ENCODE data around the gene SLC4A1. TPM values are rescaled to one million over a fixed set of nuclear protein-coding genes. Genes with fewer than 3 reads are reported as not detected.

SLC4A1 gene
- total RNA-seq, 5 donors from 2014 or later (not counting 1 experiment from before 2014, with no cell fraction given), result not detected

DNA sequence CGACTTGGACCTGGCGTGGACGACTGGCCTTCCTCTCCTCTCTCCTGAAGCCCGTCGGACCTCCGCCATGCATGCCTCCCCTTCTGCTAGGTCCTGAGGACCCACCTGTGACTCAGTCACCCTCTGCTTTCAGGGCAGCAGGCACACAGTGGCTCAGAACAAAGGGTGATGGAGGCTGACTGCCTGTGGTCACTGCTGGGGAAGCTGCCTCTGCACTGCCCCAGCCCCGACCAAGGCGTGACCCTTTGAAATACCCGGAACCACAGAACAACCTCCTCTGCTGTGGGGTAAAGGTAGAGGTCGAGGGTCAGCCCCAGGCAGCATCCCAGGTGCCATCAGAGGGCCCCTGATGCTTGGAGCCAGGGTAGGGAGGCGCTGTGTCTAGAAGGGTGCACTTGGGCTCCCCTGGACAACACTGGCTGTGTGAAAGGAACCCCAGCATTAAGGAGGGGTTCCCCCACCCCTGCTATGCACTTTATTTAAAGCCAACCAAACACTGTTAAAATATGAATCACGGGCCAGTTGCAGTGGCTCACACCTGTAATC lies 12.5 kb upstream of the SLC4A1 start:
- Mint-ChIP-seq H3K36me3 (no peaks in the 10 kb centered on the region), H3K27ac (peak overlapping the region in 1 of 2 donors; percentile 24), H3K4me1 (peaks cover 9 to 13% (median 12%) of the 10 kb centered on the region in 3 donors), H3K4me3 (no peak overlapping the region), H3K27me3 (no peaks in the 10 kb centered on the region), H3K9me3 (no peaks in the 10 kb centered on the region)
- WGBS (ENCODE audit: insufficient coverage), result 90% methylated on average over 9 of the region's 12 CpGs
- CTCF ChIA-PET, result no interaction called here
- no peaks in the 10 kb centered on the region for H3K9me3 ChIP-seq
- DNase-seq (no peak), ATAC-seq (replicated peaks in 1 of 4) (no peak)
- H3K36me3 ChIP-seq (ENCODE audit: control insufficient read depth in 2 of 2, extremely low read depth in 1 of 2, insufficient read depth in 1 of 2, low read length in 1 of 2), result no peaks in the 10 kb centered on the region
- no peak overlapping the region for H3K27ac ChIP-seq (ENCODE audit: low read length)
- H3K4me1 ChIP-seq (ENCODE audit: control insufficient read depth in 1 of 2, extremely low read depth in 1 of 2, insufficient read depth in 2 of 2, low read length in 2 of 2), result peaks cover 0 to 9% of the 10 kb centered on the region in 2 experiments
- H3K27me3 ChIP-seq (replicated peaks in 1 of 2; ENCODE audit: control insufficient read depth in 2 of 2, extremely low read depth in 1 of 2, insufficient read depth in 2 of 2, low read length in 1 of 2), result peaks cover 0 to 27% of the 10 kb centered on the region in 2 experiments
- no peak overlapping the region for H3K4me3 ChIP-seq (ENCODE audit: control insufficient read depth in 1 of 2, extremely low read depth in 1 of 2, low read length in 1 of 2)
- POLR2A ChIA-PET, result no interaction called here

DNA sequence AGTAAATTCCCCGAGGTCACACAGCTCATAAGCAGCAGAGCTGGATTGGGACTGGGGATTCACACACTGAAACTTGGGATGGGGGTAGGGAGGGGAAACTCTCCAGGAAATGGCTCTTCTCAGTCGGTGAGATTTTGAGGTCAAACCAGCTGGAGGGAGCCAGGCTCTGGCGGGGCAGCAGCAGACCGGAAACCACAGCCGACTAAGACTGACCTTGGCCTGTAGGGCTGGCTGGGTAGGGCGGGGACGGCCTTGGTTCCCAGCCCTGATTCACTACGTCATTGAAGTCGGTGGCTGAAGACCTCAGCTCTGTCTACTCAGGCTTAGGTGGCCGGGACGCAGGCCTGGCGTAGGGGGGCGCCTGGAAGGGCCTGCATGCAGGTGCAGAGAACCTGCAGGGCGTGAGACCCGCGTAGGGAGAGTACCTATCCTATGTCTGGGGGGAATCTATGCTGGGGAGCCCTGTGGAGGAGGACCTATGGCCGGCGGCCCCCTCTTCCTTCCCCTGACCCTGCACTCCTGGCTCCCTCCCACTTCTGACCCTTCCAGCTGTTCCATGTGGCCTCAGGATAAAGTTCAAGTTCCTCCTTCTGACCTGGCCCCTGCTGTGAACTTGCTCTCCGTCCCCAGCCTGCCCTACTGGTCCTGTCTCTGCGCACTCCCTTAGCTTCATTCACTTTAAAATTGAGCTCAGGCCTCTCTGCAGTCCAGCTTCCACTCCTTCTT lies 11.9 kb upstream of the SLC4A1 start:
- H3K9me3 Mint-ChIP-seq, result no peaks in the 10 kb centered on the region
- H3K36me3 Mint-ChIP-seq, result no peaks in the 10 kb centered on the region
- H3K27ac Mint-ChIP-seq, result peak overlapping the region in 1 of 2 donors; percentile 24
- WGBS (ENCODE audit: insufficient coverage), result 26% methylated on average over 17 of the region's 20 CpGs
- no peaks in the 10 kb centered on the region for H3K36me3 ChIP-seq (ENCODE audit: control insufficient read depth in 2 of 2, extremely low read depth in 1 of 2, insufficient read depth in 1 of 2, low read length in 1 of 2)
- ChIA-PET CTCF (no interaction called here), POLR2A (no interaction called here)
- no peak overlapping the region for H3K4me3 Mint-ChIP-seq
- peaks cover 0 to 9% of the 10 kb centered on the region in 2 experiments for H3K4me1 ChIP-seq (ENCODE audit: control insufficient read depth in 1 of 2, extremely low read depth in 1 of 2, insufficient read depth in 2 of 2, low read length in 2 of 2)
- peak in 13 of 35 experiments; percentile 3 to 53 (median 16) for DNase-seq
- no peak overlapping the region for H3K27ac ChIP-seq (ENCODE audit: low read length)
- peaks cover 9 to 13% (median 12%) of the 10 kb centered on the region in 3 donors for H3K4me1 Mint-ChIP-seq
- H3K4me3 ChIP-seq (ENCODE audit: control insufficient read depth in 1 of 2, extremely low read depth in 1 of 2, low read length in 1 of 2), result no peak overlapping the region
- H3K27me3 Mint-ChIP-seq, result peaks cover 0 to 4% of the 10 kb centered on the region in 2 donors
- peaks cover 0 to 31% of the 10 kb centered on the region in 2 experiments for H3K27me3 ChIP-seq (replicated peaks in 1 of 2; ENCODE audit: control insufficient read depth in 2 of 2, extremely low read depth in 1 of 2, insufficient read depth in 2 of 2, low read length in 1 of 2)
- ATAC-seq (replicated peaks in 1 of 4), result peak in 2 of 4 experiments; percentile 18 to 23
- H3K9me3 ChIP-seq, result no peaks in the 10 kb centered on the region

DNA sequence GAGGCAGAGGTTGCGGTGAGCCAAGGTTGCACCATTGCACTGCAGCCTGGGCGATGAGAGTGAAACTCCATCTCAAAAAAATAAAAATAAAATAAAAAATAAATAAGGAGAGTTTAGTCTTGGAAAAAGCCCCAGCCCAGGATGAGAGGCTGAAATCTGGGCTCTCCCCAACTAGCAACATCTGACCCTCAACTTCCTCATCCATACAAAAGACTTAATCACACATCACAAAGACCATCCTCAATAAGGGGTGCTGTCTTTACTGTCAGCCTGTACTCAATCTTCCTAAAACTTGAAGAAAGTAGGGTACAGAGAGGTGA lies 11.4 kb upstream of the SLC4A1 start:
- Histone ChIP-seq H3K9me3 (no peaks in the 10 kb centered on the region), H3K27ac (ENCODE audit: low read length) (no peak overlapping the region), H3K4me1 (ENCODE audit: control insufficient read depth in 1 of 2, extremely low read depth in 1 of 2, insufficient read depth in 2 of 2, low read length in 2 of 2) (peaks cover 0 to 9% of the 10 kb centered on the region in 2 experiments), H3K27me3 (replicated peaks in 1 of 2; ENCODE audit: control insufficient read depth in 2 of 2, extremely low read depth in 1 of 2, insufficient read depth in 2 of 2, low read length in 1 of 2) (peaks cover 0 to 31% of the 10 kb centered on the region in 2 experiments), H3K36me3 (ENCODE audit: control insufficient read depth in 2 of 2, extremely low read depth in 1 of 2, insufficient read depth in 1 of 2, low read length in 1 of 2) (no peaks in the 10 kb centered on the region), H3K4me3 (ENCODE audit: control insufficient read depth in 1 of 2, extremely low read depth in 1 of 2, low read length in 1 of 2) (no peak overlapping the region)
- Mint-ChIP-seq H3K27me3 (peaks cover 0 to 4% of the 10 kb centered on the region in 2 donors), H3K27ac (no peak overlapping the region), H3K4me3 (no peak overlapping the region), H3K9me3 (no peaks in the 10 kb centered on the region), H3K36me3 (no peaks in the 10 kb centered on the region), H3K4me1 (peaks cover 9 to 13% (median 12%) of the 10 kb centered on the region in 3 donors)
- CTCF ChIA-PET, result no interaction called here
- POLR2A ChIA-PET, result no interaction called here
- ATAC-seq (replicated peaks in 1 of 4) (no peak), DNase-seq (no peak)
- WGBS (ENCODE audit: insufficient coverage), result no CpG with 5 or more reads among the region's 2 CpGs

GRCh38 chr17:44277976-44278375 lies 10.0 kb upstream of the SLC4A1 start:
- Histone ChIP-seq H3K9me3 (no peaks in the 10 kb centered on the region), H3K27me3 (replicated peaks in 1 of 2; ENCODE audit: control insufficient read depth in 2 of 2, extremely low read depth in 1 of 2, insufficient read depth in 2 of 2, low read length in 1 of 2) (peaks cover 0 to 32% of the 10 kb centered on the region in 2 experiments), H3K27ac (ENCODE audit: low read length) (no peak overlapping the region), H3K36me3 (ENCODE audit: control insufficient read depth in 2 of 2, extremely low read depth in 1 of 2, insufficient read depth in 1 of 2, low read length in 1 of 2) (no peaks in the 10 kb centered on the region), H3K4me3 (ENCODE audit: control insufficient read depth in 1 of 2, extremely low read depth in 1 of 2, low read length in 1 of 2) (no peak overlapping the region), H3K4me1 (ENCODE audit: control insufficient read depth in 1 of 2, extremely low read depth in 1 of 2, insufficient read depth in 2 of 2, low read length in 2 of 2) (peaks cover 0 to 9% of the 10 kb centered on the region in 2 experiments)
- no peaks in the 10 kb centered on the region for H3K36me3 Mint-ChIP-seq
- DNase-seq (no peak), ATAC-seq (replicated peaks in 1 of 4) (no peak)
- H3K27me3 Mint-ChIP-seq, result peaks cover 4% of the 10 kb centered on the region in 2 donors
- no peak overlapping the region for H3K27ac Mint-ChIP-seq
- ChIA-PET CTCF (interaction anchor here in 1 of 2 donors (0.6 kb wide), 1 partner anchor 18 kb away, joined by 5 read pairs; no protein-coding TSS in a partner anchor), POLR2A (no interaction called here)
- no peak overlapping the region for H3K4me3 Mint-ChIP-seq
- peaks cover 9 to 13% (median 12%) of the 10 kb centered on the region in 3 donors for H3K4me1 Mint-ChIP-seq
- no peaks in the 10 kb centered on the region for H3K9me3 Mint-ChIP-seq
- WGBS (ENCODE audit: insufficient coverage), result 88% methylated on average over 3 of the region's 4 CpGs

GRCh38 chr17:44273607-44274006 lies 5.7 kb upstream of the SLC4A1 start:
- DNase-seq (no peak), ATAC-seq (replicated peaks in 1 of 4) (no peak)
- H3K4me3 Mint-ChIP-seq, result no peak overlapping the region
- H3K9me3 Mint-ChIP-seq, result no peaks in the 10 kb centered on the region
- POLR2A ChIA-PET, result no interaction called here
- 70% methylated on average over 1 of the region's 5 CpGs for WGBS (ENCODE audit: insufficient coverage)
- no peak overlapping the region for H3K27ac ChIP-seq (ENCODE audit: low read length)
- H3K4me3 ChIP-seq (ENCODE audit: control insufficient read depth in 1 of 2, extremely low read depth in 1 of 2, low read length in 1 of 2), result no peak overlapping the region
- peaks cover 0 to 18% of the 10 kb centered on the region in 2 experiments for H3K27me3 ChIP-seq (replicated peaks in 1 of 2; ENCODE audit: control insufficient read depth in 2 of 2, extremely low read depth in 1 of 2, insufficient read depth in 2 of 2, low read length in 1 of 2)
- H3K9me3 ChIP-seq, result no peaks in the 10 kb centered on the region
- H3K27ac Mint-ChIP-seq, result no peak overlapping the region
- H3K4me1 ChIP-seq (ENCODE audit: control insufficient read depth in 1 of 2, extremely low read depth in 1 of 2, insufficient read depth in 2 of 2, low read length in 2 of 2), result no peaks in the 10 kb centered on the region
- CTCF ChIA-PET, result no interaction called here
- no peaks in the 10 kb centered on the region for H3K36me3 ChIP-seq (ENCODE audit: control insufficient read depth in 2 of 2, extremely low read depth in 1 of 2, insufficient read depth in 1 of 2, low read length in 1 of 2)
- H3K27me3 Mint-ChIP-seq, result peaks cover 7 to 9% of the 10 kb centered on the region in 2 donors
- H3K4me1 Mint-ChIP-seq, result no peaks in the 10 kb centered on the region
- H3K36me3 Mint-ChIP-seq, result no peaks in the 10 kb centered on the region

- no peak for DNase-seq
- ATAC-seq (replicated peaks in 1 of 4), result no peak
- H3K27me3 Mint-ChIP-seq, result peaks cover 7 to 9% of the 10 kb centered on the region in 2 donors
Measured at GRCh38 chr17:44272954-44273353, 5.0 kb upstream of the SLC4A1 start.

More at GRCh38 chr17:44272954-44273353, 5.0 kb upstream of the SLC4A1 start:
- no peaks in the 10 kb centered on the region for H3K4me1 ChIP-seq (ENCODE audit: control insufficient read depth in 1 of 2, extremely low read depth in 1 of 2, insufficient read depth in 2 of 2, low read length in 2 of 2)
- Mint-ChIP-seq H3K9me3 (no peaks in the 10 kb centered on the region), H3K4me3 (no peak overlapping the region), H3K36me3 (no peaks in the 10 kb centered on the region), H3K27ac (no peak overlapping the region), H3K4me1 (no peaks in the 10 kb centered on the region)
- no peak overlapping the region for H3K27ac ChIP-seq (ENCODE audit: low read length)
- no peaks in the 10 kb centered on the region for H3K36me3 ChIP-seq (ENCODE audit: control insufficient read depth in 2 of 2, extremely low read depth in 1 of 2, insufficient read depth in 1 of 2, low read length in 1 of 2)
- WGBS (ENCODE audit: insufficient coverage), result 100% methylated on average over 1 of the region's 6 CpGs
- H3K4me3 ChIP-seq (ENCODE audit: control insufficient read depth in 1 of 2, extremely low read depth in 1 of 2, low read length in 1 of 2), result no peak overlapping the region
- H3K9me3 ChIP-seq, result no peaks in the 10 kb centered on the region
- peaks cover 0 to 14% of the 10 kb centered on the region in 2 experiments for H3K27me3 ChIP-seq (replicated peaks in 1 of 2; ENCODE audit: control insufficient read depth in 2 of 2, extremely low read depth in 1 of 2, insufficient read depth in 2 of 2, low read length in 1 of 2)
- CTCF ChIA-PET, result no interaction called here
- POLR2A ChIA-PET, result no interaction called here

Data from T-cell (primary cell).